T-helper 2 cell treated with Interferon-gamma antibody and Interleukin-4, amounts not matched to agents 5 μg/mL and 100 μg/mL, for 36 hours (primary cell): Measurements from ENCODE around the gene RARB.

Experiments used
- DNase-seq: peaks from one replicate; pipeline ENCODE4 v3.0.0; 2021; ENCODE audit warnings: low spot score
- H3K27ac Mint-ChIP-seq: one replicate; pipeline ENCODE4 v1.8.0; 2021; ENCODE audit warnings: mild to moderate bottlenecking, mixed read lengths
- H3K27me3 Mint-ChIP-seq: one replicate; pipeline ENCODE4 v1.8.0; 2021; ENCODE audit warnings: low read depth, mixed read lengths
- H3K36me3 Mint-ChIP-seq: one replicate; pipeline ENCODE4 v1.8.0; 2021; ENCODE audit warnings: low read depth, mixed read lengths
- H3K4me1 Mint-ChIP-seq: one replicate; pipeline ENCODE4 v1.8.0; 2021; ENCODE audit warnings: low read depth, mixed read lengths
- H3K4me3 Mint-ChIP-seq: one replicate; pipeline ENCODE4 v1.8.0; 2022; ENCODE audit warnings: mild to moderate bottlenecking, moderate library complexity, mixed read lengths
- H3K9me3 Mint-ChIP-seq: one replicate; pipeline ENCODE4 v1.8.0; 2021; ENCODE audit warnings: mixed read lengths

Gene RARB

GRCh38 chr3:25534007-25534406 lies 105.9 kb downstream of the RARB start:
- Mint-ChIP-seq H3K4me1 (no peaks in the 10 kb centered on the region), H3K27me3 (no peaks in the 10 kb centered on the region), H3K4me3 (no peak overlapping the region), H3K36me3 (no peaks in the 10 kb centered on the region), H3K9me3 (peaks cover 8% of the 10 kb centered on the region), H3K27ac (no peak overlapping the region)
- no peak for DNase-seq

- H3K36me3 Mint-ChIP-seq: no peaks in the 10 kb centered on the region
- no peaks in the 10 kb centered on the region for H3K4me1 Mint-ChIP-seq
- H3K4me3 Mint-ChIP-seq: no peak overlapping the region
- no peak for DNase-seq
- no peaks in the 10 kb centered on the region for H3K27me3 Mint-ChIP-seq
- H3K27ac Mint-ChIP-seq: no peak overlapping the region
- peaks cover 8% of the 10 kb centered on the region for H3K9me3 Mint-ChIP-seq
These were observed 108.7 kb downstream of the RARB start for GRCh38 chr3:25536521-25537391.

- Mint-ChIP-seq H3K9me3 (peaks cover 3% of the 10 kb centered on the region), H3K27ac (no peak overlapping the region), H3K4me3 (no peak overlapping the region), H3K27me3 (no peaks in the 10 kb centered on the region), H3K36me3 (no peaks in the 10 kb centered on the region), H3K4me1 (no peaks in the 10 kb centered on the region)
- no peak for DNase-seq
These were observed 109.5 kb downstream of the RARB start for GRCh38 chr3:25537516-25537915.

GRCh38 chr3:25540273-25540672 lies 112.2 kb downstream of the RARB start:
- Mint-ChIP-seq H3K36me3 (no peaks in the 10 kb centered on the region), H3K4me3 (no peak overlapping the region), H3K27me3 (no peaks in the 10 kb centered on the region), H3K27ac (no peak overlapping the region), H3K9me3 (no peaks in the 10 kb centered on the region), H3K4me1 (no peaks in the 10 kb centered on the region)
- DNase-seq: no peak

- Mint-ChIP-seq H3K36me3 (no peaks in the 10 kb centered on the region), H3K27ac (no peak overlapping the region), H3K27me3 (no peaks in the 10 kb centered on the region), H3K4me3 (no peak overlapping the region), H3K4me1 (no peaks in the 10 kb centered on the region), H3K9me3 (no peaks in the 10 kb centered on the region)
- DNase-seq: no peak
These were observed 114.5 kb downstream of the RARB start for GRCh38 chr3:25542492-25543039.

- H3K27me3 Mint-ChIP-seq: no peaks in the 10 kb centered on the region
- no peaks in the 10 kb centered on the region for H3K9me3 Mint-ChIP-seq
- H3K36me3 Mint-ChIP-seq: no peaks in the 10 kb centered on the region
- DNase-seq: no peak
- H3K4me1 Mint-ChIP-seq: no peaks in the 10 kb centered on the region
- H3K4me3 Mint-ChIP-seq: no peak overlapping the region
- no peak overlapping the region for H3K27ac Mint-ChIP-seq
These were observed 119.0 kb downstream of the RARB start for GRCh38 chr3:25547103-25547502.

- Mint-ChIP-seq H3K27ac (no peak overlapping the region), H3K9me3 (no peaks in the 10 kb centered on the region), H3K36me3 (no peaks in the 10 kb centered on the region), H3K27me3 (no peaks in the 10 kb centered on the region), H3K4me3 (no peak overlapping the region), H3K4me1 (no peaks in the 10 kb centered on the region)
- DNase-seq: no peak
These were observed 120.0 kb downstream of the RARB start for GRCh38 chr3:25547943-25548674.

- H3K9me3 Mint-ChIP-seq: no peaks in the 10 kb centered on the region
- H3K4me1 Mint-ChIP-seq: no peaks in the 10 kb centered on the region
- no peak overlapping the region for H3K27ac Mint-ChIP-seq
- no peak overlapping the region for H3K4me3 Mint-ChIP-seq
- no peak for DNase-seq
- no peaks in the 10 kb centered on the region for H3K36me3 Mint-ChIP-seq
- no peaks in the 10 kb centered on the region for H3K27me3 Mint-ChIP-seq
These were observed 120.8 kb downstream of the RARB start for GRCh38 chr3:25548836-25549235.

- H3K9me3 Mint-ChIP-seq: no peaks in the 10 kb centered on the region
- no peak overlapping the region for H3K27ac Mint-ChIP-seq
- no peaks in the 10 kb centered on the region for H3K27me3 Mint-ChIP-seq
- DNase-seq: no peak
- no peaks in the 10 kb centered on the region for H3K36me3 Mint-ChIP-seq
- no peaks in the 10 kb centered on the region for H3K4me1 Mint-ChIP-seq
- no peak overlapping the region for H3K4me3 Mint-ChIP-seq
These were observed 124.2 kb downstream of the RARB start for GRCh38 chr3:25552251-25552650.

GRCh38 chr3:25554376-25554775 lies 126.3 kb downstream of the RARB start:
- Mint-ChIP-seq H3K4me1 (no peaks in the 10 kb centered on the region), H3K4me3 (no peak overlapping the region), H3K27me3 (no peaks in the 10 kb centered on the region), H3K36me3 (no peaks in the 10 kb centered on the region), H3K9me3 (no peaks in the 10 kb centered on the region), H3K27ac (no peak overlapping the region)
- no peak for DNase-seq

GRCh38 chr3:25555695-25556437 lies 127.8 kb downstream of the RARB start:
- no peaks in the 10 kb centered on the region for H3K36me3 Mint-ChIP-seq
- no peak overlapping the region for H3K27ac Mint-ChIP-seq
- no peaks in the 10 kb centered on the region for H3K9me3 Mint-ChIP-seq
- H3K4me1 Mint-ChIP-seq: no peaks in the 10 kb centered on the region
- H3K27me3 Mint-ChIP-seq: no peaks in the 10 kb centered on the region
- DNase-seq: no peak
- H3K4me3 Mint-ChIP-seq: no peak overlapping the region

GRCh38 chr3:25556447-25556846 lies 128.4 kb downstream of the RARB start:
- Mint-ChIP-seq H3K27me3 (no peaks in the 10 kb centered on the region), H3K9me3 (no peaks in the 10 kb centered on the region), H3K36me3 (no peaks in the 10 kb centered on the region), H3K4me3 (no peak overlapping the region), H3K4me1 (no peaks in the 10 kb centered on the region), H3K27ac (no peak overlapping the region)
- DNase-seq: no peak

GRCh38 chr3:25557694-25558093 lies 129.6 kb downstream of the RARB start:
- no peaks in the 10 kb centered on the region for H3K36me3 Mint-ChIP-seq
- H3K27me3 Mint-ChIP-seq: no peaks in the 10 kb centered on the region
- H3K4me1 Mint-ChIP-seq: no peaks in the 10 kb centered on the region
- DNase-seq: no peak
- H3K27ac Mint-ChIP-seq: no peak overlapping the region
- H3K4me3 Mint-ChIP-seq: no peak overlapping the region
- H3K9me3 Mint-ChIP-seq: no peaks in the 10 kb centered on the region

- Mint-ChIP-seq H3K4me1 (no peaks in the 10 kb centered on the region), H3K36me3 (no peaks in the 10 kb centered on the region), H3K27me3 (no peaks in the 10 kb centered on the region), H3K9me3 (no peaks in the 10 kb centered on the region), H3K4me3 (no peak overlapping the region), H3K27ac (no peak overlapping the region)
- no peak for DNase-seq
These were observed 130.1 kb downstream of the RARB start for GRCh38 chr3:25558121-25558520.
